GM12878 (cell line): ENCODE data around the gene MYO1D. TPM values are rescaled to one million over a fixed set of nuclear protein-coding genes. Genes with fewer than 3 reads are reported as not detected.

Experiments
- BCLAF1 ChIP-seq: fragments of 450-650 bp; IDR thresholded peaks from 2 replicates; pipeline ENCODE4 v1.6.1; 2017; ENCODE audit warnings: antibody characterized with exemption, mild to moderate bottlenecking, moderate library complexity
- BHLHE40 ChIP-seq, 2 experiments: fragments of 450-650 bp in 1 of 2; IDR thresholded peaks; 2 replicates each; pipeline ENCODE4 v1.6.1; 2011 to 2017; ENCODE audit warnings: low read depth in 2 of 2, borderline replicate concordance in 1 of 2, improper control_type of control experiment in 1 of 2, low read length in 1 of 2, mild to moderate bottlenecking in 1 of 2
- CEBPZ ChIP-seq: fragments of 150-350 bp; IDR thresholded peaks from 2 replicates; pipeline ENCODE4 v1.6.1; 2016; ENCODE audit warnings: low read depth, low read length
- CREM ChIP-seq: IDR thresholded peaks from 2 replicates; pipeline ENCODE4 v1.6.1; 2014; ENCODE audit warnings: antibody characterized with exemption, low read depth
- HDAC2 ChIP-seq: fragments of 200-600 bp; sonication (generic); IDR thresholded peaks from 2 replicates; pipeline ENCODE4 v1.6.1; 2017
- KLF5 ChIP-seq: fragments of 450-650 bp; IDR thresholded peaks from 2 replicates; pipeline ENCODE4 v1.6.1; 2014; ENCODE audit warnings: mild to moderate bottlenecking; ENCODE audit not compliant: partially characterized antibody
- MTA2 ChIP-seq: fragments of 450-650 bp; IDR thresholded peaks from 2 replicates; pipeline ENCODE4 v1.6.1; 2016; ENCODE audit warnings: low read depth, mild to moderate bottlenecking, moderate library complexity
- NBN ChIP-seq: fragments of 450-650 bp; IDR thresholded peaks from 2 replicates; pipeline ENCODE4 v1.6.1; 2016
- NRF1 ChIP-seq: conservative IDR thresholded peaks from 2 replicates; pipeline ENCODE4 v1.6.1; 2011; ENCODE audit warnings: mild to moderate bottlenecking, low read depth, low read length, improper control_type of control experiment
- RELB ChIP-seq: fragments of 450-650 bp; IDR thresholded peaks from 2 replicates; pipeline ENCODE4 v1.6.1; 2017; ENCODE audit warnings: low read depth, mild to moderate bottlenecking, moderate library complexity
- RUNX3 ChIP-seq: IDR thresholded peaks from 2 replicates; pipeline ENCODE4 v1.6.1; 2012; ENCODE audit warnings: low read length, inconsistent platforms
- SRF ChIP-seq, 2 experiments: IDR thresholded peaks; 2 replicates each; pipeline ENCODE4 v1.6.1; 2011; ENCODE audit warnings: low read depth in 2 of 2, low read length in 2 of 2, mild to moderate bottlenecking in 1 of 2, moderate library complexity in 1 of 2
- ZNF592 ChIP-seq: fragments of 450-650 bp; IDR thresholded peaks from 2 replicates; pipeline ENCODE4 v1.6.1; 2017; ENCODE audit warnings: mild to moderate bottlenecking, moderate library complexity
- ZNF687 ChIP-seq: fragments of 450-650 bp; IDR thresholded peaks from 2 replicates; pipeline ENCODE4 v1.6.1; 2017; ENCODE audit warnings: mild to moderate bottlenecking, moderate library complexity
- polyA plus RNA-seq, 11 experiments: library from polyadenylated mRNA; depleted of rRNA in 4 of 11; unstranded in 6 of 11; stranded (reverse) in 5 of 11; fragments of >200 nt; fragmentation: Nextera tagmentation in 4 of 11; fragmentation: Illumina TruSeq in 1 of 11; extraction: Ambion mirVana in 4 of 11; extraction: Trizol in 1 of 11; gene quantifications; 1 replicate in 1 of 11; 2 replicates in 10 of 11; pipeline versions ENCODE4 v1.2.1 to v1.2.3, GENCODE V29; 2011 to 2016; ENCODE audit warnings: inconsistent platforms in 2 of 11, missing spikeins in 2 of 11, low read depth in 1 of 11
- total RNA-seq, 4 experiments: library from RNA; depleted of rRNA in 3 of 4; stranded (reverse); fragments of >200 nt in 3 of 4; fragmentation: Illumina TruSeq in 1 of 4; extraction: Trizol in 1 of 4; gene quantifications; 2 replicates each; pipeline versions ENCODE4 v1.2.1 to v1.2.3, GENCODE V29; 2013 to 2021

Gene MYO1D
- total and polyA plus RNA-seq, 10 of the 15 experiments (the other 5 are each of a cell fraction or from before 2014, with no cell fraction given) = 1.8 to 37.7 (median 25.4) TPM

GRCh38 chr17:32564325-32564724 lies 312.6 kb downstream of the MYO1D start (continued):
- no peak for TF ChIP-seq NRF1
- no peak for TF ChIP-seq NBN
- TF ChIP-seq ZNF687 = peak; percentile 76
- 0 out of 2 replicates have a peak, but pooled peaks have one; percentile 10 for TF ChIP-seq MTA2
- no peak for TF ChIP-seq ZNF592
- TF ChIP-seq SRF (IDR thresholded peaks at IDR 0.05; ENCODE audit: low read depth in 2 of 2, low read length in 2 of 2) = no peak
- TF ChIP-seq RUNX3 = peak; percentile 83
- no peak for TF ChIP-seq HDAC2
- TF ChIP-seq BHLHE40 (IDR thresholded peaks at IDR 0.05; ENCODE audit: borderline replicate concordance in 1 of 2, low read depth in 2 of 2, low read length in 1 of 2) = no peak
- peak; percentile 21; the same call in 1 of the 2 replicates for TF ChIP-seq CREM
- TF ChIP-seq KLF5 = no peak
- no peak for TF ChIP-seq CEBPZ
- no peak for TF ChIP-seq BCLAF1
- TF ChIP-seq RELB = 0 out of 2 replicates have a peak, but pooled peaks have one; percentile 17
